ENCODE measurements around the gene FAM219A.
A peak's percentile ranks its signal among the peaks of the same experiment; 100 is the strongest.

The FAM219A gene

GRCh38 chr9:34458013-34458958 is at the start of gene FAM219A, which contains the start of gene DNAI1:
Gene FAM219A (minus strand): TSS chr9:34458570. CDS start chr9:34458263, 307 bp downstream.
Gene DNAI1 (plus strand): TSS chr9:34458805. CDS start chr9:34459006, 201 bp downstream.
- peak; percentile 99 for DNase-seq

- no peak for DNase-seq
These were observed 49.6 kb upstream of the FAM219A start for GRCh38 chr9:34507966-34508365.

GRCh38 chr9:34507556-34507955 is 49.2 kb upstream of the FAM219A start:
- DNase-seq: no peak

- no peak for DNase-seq
These were observed 48.3 kb upstream of the FAM219A start for GRCh38 chr9:34506623-34507022.

- no peak for DNase-seq
These were observed 47.2 kb upstream of the FAM219A start for GRCh38 chr9:34505370-34506120.

GRCh38 chr9:34503406-34503805 is 45.0 kb upstream of the FAM219A start:
- no peak for DNase-seq

- no peak for DNase-seq
These were observed 44.5 kb upstream of the FAM219A start for GRCh38 chr9:34502891-34503290.

GRCh38 chr9:34502471-34502870 is 44.1 kb upstream of the FAM219A start:
- DNase-seq: no peak

GRCh38 chr9:34501889-34502425 is 43.6 kb upstream of the FAM219A start:
- DNase-seq: no peak

GRCh38 chr9:34501372-34501771 is 43.0 kb upstream of the FAM219A start:
- no peak for DNase-seq

GRCh38 chr9:34500623-34501267 is 42.4 kb upstream of the FAM219A start:
- peak; percentile 65 to 66 for DNase-seq

GRCh38 chr9:34499076-34499475 is 40.7 kb upstream of the FAM219A start:
- DNase-seq: no peak

GRCh38 chr9:34498553-34498952 is 40.2 kb upstream of the FAM219A start:
- DNase-seq: no peak

GRCh38 chr9:34496149-34496712 is 37.9 kb upstream of the FAM219A start:
- no peak for DNase-seq

- DNase-seq: peak; percentile 14 to 17
These were observed 35.7 kb upstream of the FAM219A start for GRCh38 chr9:34493972-34494535.

- DNase-seq: no peak
These were observed 33.7 kb upstream of the FAM219A start for GRCh38 chr9:34492051-34492450.

- DNase-seq: no peak
These were observed 33.2 kb upstream of the FAM219A start for GRCh38 chr9:34491596-34491995.

- DNase-seq: no peak
These were observed 32.4 kb upstream of the FAM219A start for GRCh38 chr9:34490760-34491159.

GRCh38 chr9:34490360-34490759 is 32.0 kb upstream of the FAM219A start:
- no peak for DNase-seq

- no peak for DNase-seq
These were observed 28.2 kb upstream of the FAM219A start for GRCh38 chr9:34486572-34486971.

- DNase-seq: no peak
These were observed 27.5 kb upstream of the FAM219A start for GRCh38 chr9:34485822-34486221.

- DNase-seq: no peak
These were observed 26.3 kb upstream of the FAM219A start for GRCh38 chr9:34484678-34485077.
